ENCODE data around the gene ABL1.

The ABL1 gene

DNA sequence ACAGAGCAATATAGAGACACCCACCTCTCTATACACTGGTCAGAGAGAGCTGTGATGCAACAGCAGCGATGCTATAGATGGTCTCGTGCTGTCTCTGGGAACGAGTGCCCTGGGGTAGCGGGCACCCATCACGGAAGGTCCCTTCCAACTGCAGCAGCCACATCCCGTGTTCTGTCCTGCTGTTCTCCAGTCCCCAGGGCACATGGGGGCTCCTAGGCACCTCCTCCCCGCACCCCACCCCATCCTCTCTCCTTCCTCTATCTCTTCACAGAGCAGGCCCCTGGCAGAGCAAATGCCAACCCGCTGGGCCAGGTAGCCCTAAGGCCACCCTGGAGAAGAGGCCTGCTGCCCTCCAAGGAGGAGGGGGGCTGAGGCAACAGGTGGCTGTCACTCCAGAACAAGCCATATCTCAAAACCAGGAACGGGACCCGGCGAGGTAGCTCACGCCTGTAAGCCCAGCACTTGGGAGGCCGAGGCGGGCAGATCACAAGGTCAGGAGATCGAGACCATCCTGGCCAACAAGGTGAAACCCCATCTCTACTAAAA lies 95.8 kb downstream of the ABL1 start:
- TF ChIP-seq, protein P1, sequence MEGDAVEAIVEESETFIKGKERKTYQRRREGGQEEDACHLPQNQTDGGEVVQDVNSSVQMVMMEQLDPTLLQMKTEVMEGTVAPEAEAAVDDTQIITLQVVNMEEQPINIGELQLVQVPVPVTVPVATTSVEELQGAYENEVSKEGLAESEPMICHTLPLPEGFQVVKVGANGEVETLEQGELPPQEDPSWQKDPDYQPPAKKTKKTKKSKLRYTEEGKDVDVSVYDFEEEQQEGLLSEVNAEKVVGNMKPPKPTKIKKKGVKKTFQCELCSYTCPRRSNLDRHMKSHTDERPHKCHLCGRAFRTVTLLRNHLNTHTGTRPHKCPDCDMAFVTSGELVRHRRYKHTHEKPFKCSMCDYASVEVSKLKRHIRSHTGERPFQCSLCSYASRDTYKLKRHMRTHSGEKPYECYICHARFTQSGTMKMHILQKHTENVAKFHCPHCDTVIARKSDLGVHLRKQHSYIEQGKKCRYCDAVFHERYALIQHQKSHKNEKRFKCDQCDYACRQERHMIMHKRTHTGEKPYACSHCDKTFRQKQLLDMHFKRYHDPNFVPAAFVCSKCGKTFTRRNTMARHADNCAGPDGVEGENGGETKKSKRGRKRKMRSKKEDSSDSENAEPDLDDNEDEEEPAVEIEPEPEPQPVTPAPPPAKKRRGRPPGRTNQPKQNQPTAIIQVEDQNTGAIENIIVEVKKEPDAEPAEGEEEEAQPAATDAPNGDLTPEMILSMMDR (IDR thresholded peaks at IDR 0.05; ENCODE audit: low read depth, low read length) = no peak
- TF ChIP-seq, protein P2, sequence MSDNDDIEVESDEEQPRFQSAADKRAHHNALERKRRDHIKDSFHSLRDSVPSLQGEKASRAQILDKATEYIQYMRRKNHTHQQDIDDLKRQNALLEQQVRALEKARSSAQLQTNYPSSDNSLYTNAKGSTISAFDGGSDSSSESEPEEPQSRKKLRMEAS (IDR thresholded peaks at IDR 0.05; ENCODE audit: low read depth, low read length) = no peak
- no peak for TF ChIP-seq MYC (IDR thresholded peaks at IDR 0.05; ENCODE audit: low read depth, low read length)
- no peak for TF ChIP-seq POLR2A (IDR thresholded peaks at IDR 0.05; ENCODE audit: extremely low read depth, insufficient read length)
- no peak overlapping the region for H3K4me3 ChIP-seq (ENCODE audit: low read depth, low read length)
- DNase-seq (ENCODE audit: low read depth) = no peak

DNA sequence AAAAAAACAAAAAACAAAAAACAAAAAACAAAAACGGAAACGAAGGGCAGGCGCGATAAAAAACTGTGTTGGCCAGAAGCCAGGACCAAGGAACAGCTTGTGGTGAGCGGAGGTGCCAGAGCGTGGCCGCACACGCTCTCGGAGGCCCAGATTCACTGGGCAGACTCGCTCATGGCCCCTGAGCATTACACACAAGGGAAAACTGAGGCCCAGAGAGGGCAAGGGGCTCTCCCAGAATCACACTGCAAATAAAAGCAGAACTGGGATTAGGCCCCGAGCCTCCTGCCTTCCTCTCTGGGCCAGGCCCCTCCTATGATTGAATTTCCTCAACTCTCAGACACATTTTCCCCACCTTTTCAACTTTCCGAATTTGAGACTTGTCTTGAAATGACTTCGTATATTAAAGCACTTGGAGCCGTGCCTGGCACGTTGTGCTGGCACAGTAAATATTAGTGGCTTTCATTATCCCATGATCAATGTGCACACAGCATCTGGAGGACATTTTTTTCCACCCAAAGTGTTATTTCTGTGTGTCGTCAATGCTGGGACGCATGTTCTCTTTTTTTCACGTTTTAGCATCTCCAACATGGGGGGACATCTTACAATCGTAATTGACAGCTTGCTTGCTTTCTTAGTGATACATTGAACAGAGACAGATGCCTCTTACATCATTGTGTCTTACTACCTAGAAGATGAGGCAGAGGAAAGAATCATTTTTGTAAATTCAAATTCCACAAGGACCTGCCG lies 96.6 kb downstream of the ABL1 start:
- no peak overlapping the region for H3K4me3 ChIP-seq (ENCODE audit: low read depth, low read length)
- DNase-seq (ENCODE audit: low read depth) = no peak
- TF ChIP-seq POLR2A (IDR thresholded peaks at IDR 0.05; ENCODE audit: extremely low read depth, insufficient read length) = no peak

DNA sequence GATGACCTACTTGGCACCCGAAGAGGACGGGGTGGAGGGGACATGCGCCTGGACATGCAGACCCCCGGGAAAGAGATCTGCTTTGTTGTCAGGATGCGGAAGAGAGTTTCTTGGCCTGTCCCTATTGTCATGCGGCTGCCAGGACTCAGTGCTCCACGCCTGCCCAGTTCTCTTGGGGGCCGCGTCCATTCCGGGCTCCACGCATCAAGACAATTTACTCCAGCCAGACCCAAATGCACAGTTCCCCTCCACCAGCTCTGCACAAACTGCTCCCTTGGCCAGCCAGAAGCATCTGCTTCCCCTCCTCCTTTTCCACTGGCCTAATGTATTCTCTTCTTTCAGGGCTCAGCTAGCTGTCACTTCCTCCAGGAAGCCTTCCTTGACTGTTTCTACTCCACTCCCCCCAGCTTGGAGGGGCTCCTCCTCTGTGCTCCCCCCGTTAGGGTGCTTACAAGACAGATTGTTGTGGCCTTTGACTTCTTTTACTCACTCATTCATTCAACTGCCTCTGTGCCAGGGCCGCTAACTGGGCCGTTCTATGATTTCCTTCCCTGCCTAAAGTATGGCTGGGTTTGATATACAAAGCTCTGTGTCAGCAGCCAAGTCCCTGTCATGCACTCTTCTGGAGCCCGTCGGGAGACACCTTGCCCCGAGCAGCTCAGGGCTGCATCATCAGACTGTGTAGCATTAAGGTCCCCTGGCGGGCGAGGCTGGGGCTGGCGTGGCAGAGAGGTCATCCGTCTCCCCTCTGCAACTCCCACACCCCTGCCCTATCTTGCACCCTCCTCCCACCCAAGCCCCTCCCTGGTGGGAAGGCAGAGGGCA lies 97.4 kb downstream of the ABL1 start:
- TF ChIP-seq, protein P2 (IDR thresholded peaks at IDR 0.05; ENCODE audit: low read depth, low read length) = no peak
- no peak for TF ChIP-seq POLR2A (IDR thresholded peaks at IDR 0.05; ENCODE audit: extremely low read depth, insufficient read length)
- TF ChIP-seq MYC (IDR thresholded peaks at IDR 0.05; ENCODE audit: low read depth, low read length) = no peak
- TF ChIP-seq, protein P1 (IDR thresholded peaks at IDR 0.05; ENCODE audit: low read depth, low read length) = no peak
- DNase-seq (ENCODE audit: low read depth) = peak; percentile 48
- no peak overlapping the region for H3K4me3 ChIP-seq (ENCODE audit: low read depth, low read length)

DNA sequence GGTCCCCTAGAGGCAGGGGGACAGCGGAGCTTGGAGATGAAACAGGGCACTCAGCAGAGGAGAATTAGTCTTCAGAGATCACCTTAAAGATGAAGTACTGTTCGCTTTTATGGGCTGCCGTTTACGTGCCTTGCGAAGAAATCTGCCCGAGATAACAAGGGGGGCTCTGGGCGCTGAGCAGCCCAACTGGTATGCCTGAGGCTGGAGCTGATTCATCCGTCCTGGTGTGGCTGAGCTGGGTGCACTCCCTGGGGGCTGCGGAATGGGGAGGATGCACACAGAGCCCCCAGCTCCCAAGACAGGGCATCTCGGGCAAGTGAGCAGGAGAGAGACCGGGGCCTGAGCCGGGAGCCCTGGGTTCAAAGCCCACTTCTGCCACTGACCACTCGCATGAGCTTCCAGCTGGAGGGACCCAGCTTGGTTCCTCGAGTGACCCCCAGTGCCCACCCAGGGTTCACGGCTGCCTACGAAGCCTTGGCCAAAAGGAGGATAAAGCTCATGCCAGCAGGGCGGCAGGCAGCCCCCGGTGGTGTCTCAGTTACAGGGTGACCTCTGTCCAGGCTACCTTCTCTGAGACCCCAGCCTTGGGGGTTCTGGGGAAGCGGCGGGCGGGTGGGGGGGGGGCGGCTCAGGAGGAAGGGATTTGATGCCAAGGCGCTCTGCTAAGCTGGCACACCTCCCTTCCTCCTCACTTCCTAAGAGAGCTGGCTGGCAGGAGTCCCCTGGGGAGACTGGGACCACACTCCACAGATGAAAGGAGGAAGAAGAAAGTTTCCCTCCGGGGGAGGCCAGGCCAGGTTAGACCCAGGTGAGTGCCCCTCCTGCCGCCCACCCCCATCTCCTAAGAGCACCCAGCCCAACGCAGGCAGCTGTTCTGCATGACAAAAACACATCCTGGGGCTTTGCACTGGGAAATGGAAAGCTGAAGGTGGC lies 98.3 kb downstream of the ABL1 start:
- H3K4me3 ChIP-seq (ENCODE audit: low read depth, low read length) = no peak overlapping the region
- DNase-seq (ENCODE audit: low read depth) = peak; percentile 59
- TF ChIP-seq MYC (IDR thresholded peaks at IDR 0.05; ENCODE audit: low read depth, low read length) = no peak
- TF ChIP-seq, protein P2 (IDR thresholded peaks at IDR 0.05; ENCODE audit: low read depth, low read length) = no peak

DNA sequence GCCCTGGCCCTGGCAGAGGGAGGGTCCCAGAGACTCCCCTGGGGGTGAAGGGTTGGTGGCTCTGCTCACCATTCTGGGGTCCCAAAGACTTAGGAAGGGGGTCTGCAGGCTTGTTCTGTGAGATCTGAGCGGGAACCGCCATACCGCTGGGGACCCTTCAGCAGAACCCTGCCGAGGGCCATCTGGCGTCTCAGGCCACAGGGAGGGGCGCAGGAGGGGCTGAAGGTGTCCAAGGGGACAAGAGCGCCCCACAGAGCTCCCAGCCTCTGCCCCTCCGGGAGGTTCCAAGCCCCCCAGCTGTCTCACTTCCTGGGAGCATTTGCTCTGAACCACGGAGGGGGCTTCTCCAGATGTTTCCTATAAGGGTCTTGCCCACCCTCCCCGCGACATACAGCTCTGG lies 99.2 kb downstream of the ABL1 start:
- no peak overlapping the region for H3K4me3 ChIP-seq (ENCODE audit: low read depth, low read length)
- TF ChIP-seq, protein P1 (IDR thresholded peaks at IDR 0.05; ENCODE audit: low read depth, low read length) = no peak
- no peak for TF ChIP-seq MYC (IDR thresholded peaks at IDR 0.05; ENCODE audit: low read depth, low read length)
- no peak for TF ChIP-seq POLR2A (IDR thresholded peaks at IDR 0.05; ENCODE audit: extremely low read depth, insufficient read length)
- TF ChIP-seq, protein P2 (IDR thresholded peaks at IDR 0.05; ENCODE audit: low read depth, low read length) = no peak

More for the DNA sequence above, 99.2 kb downstream of the ABL1 start:
- no peak for DNase-seq (ENCODE audit: low read depth)

Data from NB4 (cell line).